ENCODE measurements around the gene FNIP2. TPM values are rescaled to one million over a fixed set of nuclear protein-coding genes. Genes with fewer than 3 reads are reported as not detected.

Gene FNIP2
- total RNA-seq, 2 experiments from 2014 or later, result 0.09 to 1.0 TPM

DNA sequence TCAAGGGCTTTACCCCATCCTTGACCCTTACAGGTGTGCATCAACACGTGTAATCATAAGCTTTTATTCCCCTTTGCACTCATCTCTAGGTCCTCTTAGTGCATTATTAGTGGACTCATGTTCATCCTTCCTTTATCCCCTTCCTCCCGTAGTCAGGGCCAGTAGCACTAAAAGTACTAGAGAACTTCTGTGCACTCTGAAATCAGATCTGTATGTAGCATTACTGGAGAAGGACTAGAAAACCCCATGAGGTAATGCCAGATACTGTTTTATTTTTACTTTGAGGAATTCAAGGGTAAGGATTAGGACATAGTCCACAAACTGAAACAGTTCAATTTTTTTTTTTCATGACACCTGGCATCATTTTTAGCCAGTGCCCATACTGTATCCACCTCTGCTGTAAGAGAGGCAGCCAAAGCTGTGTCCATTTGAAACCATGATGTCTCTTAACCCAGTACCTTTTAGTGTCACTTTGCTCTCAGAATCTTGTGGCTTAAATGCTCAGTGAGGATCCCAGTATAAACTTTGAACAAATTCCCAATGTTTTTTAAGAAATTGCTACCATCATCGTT lies 134.7 kb downstream of the FNIP2 start:
- Histone ChIP-seq H3K9me2 (ENCODE audit: insufficient read depth, low read length) (no peaks in the 10 kb centered on the region), H3K4me3 (ENCODE audit: low read depth, low read length, poor library complexity, severe bottlenecking) (no peak overlapping the region), H4K20me1 (ENCODE audit: insufficient read depth, low read length) (no peaks in the 10 kb centered on the region), H2AFZ (ENCODE audit: low read length) (no peak overlapping the region), H3K4me1 (ENCODE audit: insufficient read depth, low read length, poor library complexity, severe bottlenecking) (peaks cover 19% of the 10 kb centered on the region), H3K27ac (ENCODE audit: low read depth, low read length, poor library complexity, severe bottlenecking) (no peak overlapping the region), H3K4me2 (ENCODE audit: low read length) (no peak overlapping the region), H3K9me3 (ENCODE audit: low read length) (no peaks in the 10 kb centered on the region), H3K79me2 (ENCODE audit: insufficient read depth, low read depth, low read length) (no peaks in the 10 kb centered on the region), H3K36me3 (ENCODE audit: insufficient read depth, low read length) (no peaks in the 10 kb centered on the region)
- CTCF ChIA-PET (ENCODE audit: unreplicated experiment), result no interaction called here
- intact Hi-C loops (cut with micrococcal nuclease; ENCODE audit: unreplicated experiment), result no loop called here
- BruUV-seq (replicated peaks), result no TSS peak
- TF ChIP-seq, protein P1, sequence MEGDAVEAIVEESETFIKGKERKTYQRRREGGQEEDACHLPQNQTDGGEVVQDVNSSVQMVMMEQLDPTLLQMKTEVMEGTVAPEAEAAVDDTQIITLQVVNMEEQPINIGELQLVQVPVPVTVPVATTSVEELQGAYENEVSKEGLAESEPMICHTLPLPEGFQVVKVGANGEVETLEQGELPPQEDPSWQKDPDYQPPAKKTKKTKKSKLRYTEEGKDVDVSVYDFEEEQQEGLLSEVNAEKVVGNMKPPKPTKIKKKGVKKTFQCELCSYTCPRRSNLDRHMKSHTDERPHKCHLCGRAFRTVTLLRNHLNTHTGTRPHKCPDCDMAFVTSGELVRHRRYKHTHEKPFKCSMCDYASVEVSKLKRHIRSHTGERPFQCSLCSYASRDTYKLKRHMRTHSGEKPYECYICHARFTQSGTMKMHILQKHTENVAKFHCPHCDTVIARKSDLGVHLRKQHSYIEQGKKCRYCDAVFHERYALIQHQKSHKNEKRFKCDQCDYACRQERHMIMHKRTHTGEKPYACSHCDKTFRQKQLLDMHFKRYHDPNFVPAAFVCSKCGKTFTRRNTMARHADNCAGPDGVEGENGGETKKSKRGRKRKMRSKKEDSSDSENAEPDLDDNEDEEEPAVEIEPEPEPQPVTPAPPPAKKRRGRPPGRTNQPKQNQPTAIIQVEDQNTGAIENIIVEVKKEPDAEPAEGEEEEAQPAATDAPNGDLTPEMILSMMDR (conservative IDR thresholded peaks at IDR 0.05; ENCODE audit: low read length), result no peak
- TF ChIP-seq EZH2phosphoT487 (IDR thresholded peaks at IDR 0.05; ENCODE audit: borderline replicate concordance, low read depth, low read length), result no peak
- DNase-seq (ENCODE audit: low spot score), result no peak
- POLR2A ChIA-PET, result interaction anchor here (0.6 kb wide), 1 partner anchor 279 kb away, joined by 6 read pairs; no protein-coding TSS in a partner anchor

DNA sequence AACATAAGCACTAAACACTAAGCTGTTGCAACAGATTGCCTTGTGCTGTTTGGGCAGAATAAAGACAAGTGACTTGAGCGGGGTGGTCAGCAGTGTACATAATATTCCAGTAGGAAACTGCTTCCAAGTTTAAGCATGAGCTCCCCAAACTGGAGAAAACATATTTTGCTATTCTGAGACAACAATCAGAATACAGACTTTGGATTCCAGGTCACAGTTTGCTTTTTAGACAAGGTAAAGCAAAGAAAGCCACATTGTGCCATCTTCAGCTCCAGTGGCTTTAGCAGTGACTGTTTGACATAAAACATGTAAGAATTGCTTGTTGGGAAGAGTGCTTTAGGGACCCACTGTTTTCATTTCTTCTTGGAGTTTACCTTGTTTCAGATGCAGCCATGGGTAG lies 136.0 kb downstream of the FNIP2 start:
- Histone ChIP-seq H3K27ac (ENCODE audit: low read depth, low read length, poor library complexity, severe bottlenecking) (no peak overlapping the region), H3K4me1 (ENCODE audit: insufficient read depth, low read length, poor library complexity, severe bottlenecking) (peaks cover 19% of the 10 kb centered on the region), H2AFZ (ENCODE audit: low read length) (no peak overlapping the region), H3K9me3 (ENCODE audit: low read length) (no peaks in the 10 kb centered on the region), H3K79me2 (ENCODE audit: insufficient read depth, low read depth, low read length) (no peaks in the 10 kb centered on the region), H3K4me3 (ENCODE audit: low read depth, low read length, poor library complexity, severe bottlenecking) (no peak overlapping the region), H3K36me3 (ENCODE audit: insufficient read depth, low read length) (no peaks in the 10 kb centered on the region), H3K9me2 (ENCODE audit: insufficient read depth, low read length) (no peaks in the 10 kb centered on the region), H4K20me1 (ENCODE audit: insufficient read depth, low read length) (no peaks in the 10 kb centered on the region), H3K4me2 (ENCODE audit: low read length) (no peak overlapping the region)
- no TSS peak for BruUV-seq (replicated peaks)
- ChIA-PET CTCF (ENCODE audit: unreplicated experiment) (interaction anchor here (1.1 kb wide), 1 partner anchor 13 kb away, joined by 3 read pairs; no protein-coding TSS in a partner anchor), POLR2A (interaction anchor here (0.6 to 1.2 kb wide), 2 partner anchors 10 to 13 kb away, joined by 3 read pairs; no protein-coding TSS in a partner anchor)
- TF ChIP-seq EZH2phosphoT487 (IDR thresholded peaks at IDR 0.05; ENCODE audit: borderline replicate concordance, low read depth, low read length), result no peak
- TF ChIP-seq, protein P1 (conservative IDR thresholded peaks at IDR 0.05; ENCODE audit: low read length), result no peak
- no peak for DNase-seq (ENCODE audit: low spot score)
- intact Hi-C loops (cut with micrococcal nuclease; ENCODE audit: unreplicated experiment), result no loop called here

DNA sequence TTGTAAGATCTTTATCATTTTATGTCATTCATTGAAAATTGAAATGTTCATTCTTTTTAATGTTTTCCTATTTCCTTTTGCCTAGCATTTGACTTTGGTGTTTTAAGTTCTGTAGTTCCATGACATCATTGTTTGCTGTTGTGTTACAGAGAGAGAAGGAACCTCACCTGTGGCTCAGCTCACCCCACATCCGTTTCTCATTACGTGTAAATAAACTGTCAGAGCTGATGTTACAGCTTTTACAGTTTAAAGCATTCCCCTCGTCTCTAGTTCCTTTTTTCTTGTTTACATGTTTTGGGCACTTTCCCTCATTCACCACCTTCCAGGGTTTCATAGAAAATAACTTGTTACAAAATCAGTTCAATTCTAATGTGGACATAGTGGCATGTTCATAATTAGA lies 137.2 kb downstream of the FNIP2 start:
- POLR2A ChIA-PET, result interaction anchor here (0.7 to 1.1 kb wide), 3 partner anchors 84 to 400 kb away, joined by 3 to 4 read pairs (median 3); no protein-coding TSS in a partner anchor
- H3K4me3 ChIP-seq (ENCODE audit: low read depth, low read length, poor library complexity, severe bottlenecking), result no peak overlapping the region
- peak; percentile 58 for DNase-seq (ENCODE audit: low spot score)
- H2AFZ ChIP-seq (ENCODE audit: low read length), result peak overlapping the region; percentile 28; the same call in 1 of the 2 replicates
- H3K9me3 ChIP-seq (ENCODE audit: low read length), result no peaks in the 10 kb centered on the region
- intact Hi-C loops (cut with micrococcal nuclease; ENCODE audit: unreplicated experiment), result no loop called here
- CTCF ChIA-PET (ENCODE audit: unreplicated experiment), result no interaction called here
- H3K4me2 ChIP-seq (ENCODE audit: low read length), result no peak overlapping the region
- no peaks in the 10 kb centered on the region for H3K9me2 ChIP-seq (ENCODE audit: insufficient read depth, low read length)
- peaks cover 19% of the 10 kb centered on the region for H3K4me1 ChIP-seq (ENCODE audit: insufficient read depth, low read length, poor library complexity, severe bottlenecking)
- no peaks in the 10 kb centered on the region for H3K79me2 ChIP-seq (ENCODE audit: insufficient read depth, low read depth, low read length)
- no peak for TF ChIP-seq EZH2phosphoT487 (IDR thresholded peaks at IDR 0.05; ENCODE audit: borderline replicate concordance, low read depth, low read length)
- TF ChIP-seq, protein P1 (conservative IDR thresholded peaks at IDR 0.05; ENCODE audit: low read length), result no peak
- no peaks in the 10 kb centered on the region for H4K20me1 ChIP-seq (ENCODE audit: insufficient read depth, low read length)
- no peaks in the 10 kb centered on the region for H3K36me3 ChIP-seq (ENCODE audit: insufficient read depth, low read length)
- no TSS peak for BruUV-seq (replicated peaks)
- no peak overlapping the region for H3K27ac ChIP-seq (ENCODE audit: low read depth, low read length, poor library complexity, severe bottlenecking)

Data from OCI-LY7 (cell line).